ENCODE measurements around the gene ZZZ3. TPM values are rescaled to one million over a fixed set of nuclear protein-coding genes. Genes with fewer than 3 reads are reported as not detected.

The ZZZ3 gene
- total and polyA plus RNA-seq, 2 of the 13 experiments (the other 11 are each of a cell fraction or from before 2014, with no cell fraction given) = 18.1 to 50.2 TPM

GRCh38 chr1:77683160-77684148 lies 996 bp upstream of the ZZZ3 start (continued):
- no peak for TF ChIP-seq NR2F6 (IDR thresholded peaks at IDR 0.05)
- TF ChIP-seq NR2F6 (CRISPR knock-in tag; IDR thresholded peaks at IDR 0.05) = no peak
- no peak for TF ChIP-seq IKZF1 (IDR thresholded peaks at IDR 0.05)
- no peak for TF ChIP-seq NFKBIZ (CRISPR knock-in tag; IDR thresholded peaks at IDR 0.05)
- TF ChIP-seq MIER3 (CRISPR knock-in tag; IDR thresholded peaks at IDR 0.05; ENCODE audit: borderline replicate concordance) = no peak
- no peak for TF ChIP-seq ZNF607 (CRISPR knock-in tag; IDR thresholded peaks at IDR 0.05; ENCODE audit: borderline replicate concordance)
- no peak for TF ChIP-seq SIX4 (CRISPR knock-in tag; IDR thresholded peaks at IDR 0.05)
- peak; percentile 75; the same call in 1 of the 2 replicates for TF ChIP-seq ZBTB38 (CRISPR knock-in tag; IDR thresholded peaks at IDR 0.05)
- no peak for TF ChIP-seq PITX1 (CRISPR knock-in tag; IDR thresholded peaks at IDR 0.05)
- no peak for TF ChIP-seq ZBTB25 (CRISPR knock-in tag; IDR thresholded peaks at IDR 0.05)
- peak; percentile 76; the same call in 1 of the 2 replicates for TF ChIP-seq ZNF839 (CRISPR knock-in tag; IDR thresholded peaks at IDR 0.05; ENCODE audit: borderline replicate concordance)
- no peak for TF ChIP-seq SETDB1 (CRISPR knock-in tag; IDR thresholded peaks at IDR 0.05; ENCODE audit: borderline replicate concordance)
- TF ChIP-seq ZBED4 (CRISPR knock-in tag; IDR thresholded peaks at IDR 0.05; ENCODE audit: borderline replicate concordance) = peak; percentile 78; the same call in 1 of the 2 replicates
- TF ChIP-seq ESRRA (CRISPR knock-in tag; IDR thresholded peaks at IDR 0.05; ENCODE audit: low read depth) = no peak
- peak; percentile 63; the same call in 1 of the 2 replicates for TF ChIP-seq ZFP90 (CRISPR knock-in tag; IDR thresholded peaks at IDR 0.05; ENCODE audit: borderline replicate concordance)
- TF ChIP-seq ZNF543 (CRISPR knock-in tag; IDR thresholded peaks at IDR 0.05) = no peak
- TF ChIP-seq FIP1L1 (IDR thresholded peaks at IDR 0.05; ENCODE audit: borderline replicate concordance, insufficient read depth, low read depth, low read length) = peak; percentile 31; the same call in 1 of the 2 replicates
- no peak for TF ChIP-seq NFIB (CRISPR knock-in tag; IDR thresholded peaks at IDR 0.05; ENCODE audit: borderline replicate concordance)
- TF ChIP-seq ATF7 (IDR thresholded peaks at IDR 0.05) = no peak
- TF ChIP-seq ATF7 (CRISPR knock-in tag; IDR thresholded peaks at IDR 0.05) = no peak; the same call in 1 of the 2 replicates
- TF ChIP-seq TARDBP (CRISPR knock-in tag; IDR thresholded peaks at IDR 0.05) = peak; percentile 89
- no peak for TF ChIP-seq ZNF512B (CRISPR knock-in tag; IDR thresholded peaks at IDR 0.05; ENCODE audit: borderline replicate concordance)
- TF ChIP-seq EED (CRISPR knock-in tag; IDR thresholded peaks at IDR 0.05) = no peak

Measured in HepG2 (cell line).